ENCODE results near the gene ZMIZ1.

DNA sequence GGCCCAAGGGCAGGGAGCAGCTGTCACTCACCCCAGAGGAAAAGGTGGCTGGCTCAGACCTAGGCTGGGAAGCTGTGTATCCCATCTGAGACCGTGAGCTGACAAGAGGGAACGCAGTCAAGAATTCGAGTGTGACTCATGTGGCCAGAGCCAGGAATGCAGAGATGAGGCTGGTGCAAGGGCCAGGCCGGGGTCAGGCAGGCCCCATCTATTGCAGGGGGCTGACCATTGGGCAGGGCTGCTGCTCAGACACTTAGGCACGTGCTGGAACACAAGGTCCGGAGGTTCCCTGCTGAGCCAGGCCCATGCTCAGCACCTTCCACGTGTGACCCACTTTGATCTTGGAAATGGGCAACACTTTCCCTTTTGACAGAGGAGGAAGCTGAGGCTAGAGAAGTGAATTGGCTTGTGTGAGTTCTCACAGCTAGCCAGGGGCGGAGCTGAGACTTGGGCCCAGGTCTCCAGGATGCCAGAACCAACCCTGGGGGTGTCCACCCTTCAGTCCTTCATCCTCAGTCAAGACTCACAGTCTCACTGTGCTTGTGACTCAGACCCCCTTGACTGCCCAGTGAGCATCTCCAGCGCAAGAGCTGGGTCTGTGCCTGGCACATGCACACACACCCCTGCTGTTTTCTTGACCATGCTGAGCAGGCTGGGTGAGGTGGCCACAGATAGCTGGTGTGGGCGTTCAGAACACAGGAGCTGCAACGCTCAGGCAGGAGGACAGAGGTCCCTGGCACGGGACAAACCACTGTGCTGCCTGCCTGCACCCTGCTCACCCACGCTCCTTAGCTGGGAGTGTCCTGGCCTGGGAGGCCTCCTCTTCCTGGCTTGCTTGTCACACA, 230.9 kb downstream of the ZMIZ1 start:
- TF ChIP-seq CTCF (IDR thresholded peaks at IDR 0.05) (no peak), POLR2A (IDR thresholded peaks at IDR 0.05) (no peak)

Data from body of pancreas (tissue), 4 donors.